GM19025 (cell line): ENCODE results near the gene SYNGR4.
"Not testable (repeated sequence)": the region's sequence is repeated elsewhere in the genome, so short reads cannot be mapped to it uniquely, and the experiment has no call there.

Source experiments
- ATAC-seq: cut with Tn5 transposase; IDR thresholded peaks from one replicate; pipeline ENCODE4 v1.9.1; 2021; ENCODE audit warnings: mild to moderate bottlenecking, low read depth, moderate library complexity; ENCODE audit not compliant: unreplicated experiment

Gene SYNGR4, protein sequence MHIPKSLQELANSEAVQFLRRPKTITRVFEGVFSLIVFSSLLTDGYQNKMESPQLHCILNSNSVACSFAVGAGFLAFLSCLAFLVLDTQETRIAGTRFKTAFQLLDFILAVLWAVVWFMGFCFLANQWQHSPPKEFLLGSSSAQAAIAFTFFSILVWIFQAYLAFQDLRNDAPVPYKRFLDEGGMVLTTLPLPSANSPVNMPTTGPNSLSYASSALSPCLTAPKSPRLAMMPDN

DNA sequence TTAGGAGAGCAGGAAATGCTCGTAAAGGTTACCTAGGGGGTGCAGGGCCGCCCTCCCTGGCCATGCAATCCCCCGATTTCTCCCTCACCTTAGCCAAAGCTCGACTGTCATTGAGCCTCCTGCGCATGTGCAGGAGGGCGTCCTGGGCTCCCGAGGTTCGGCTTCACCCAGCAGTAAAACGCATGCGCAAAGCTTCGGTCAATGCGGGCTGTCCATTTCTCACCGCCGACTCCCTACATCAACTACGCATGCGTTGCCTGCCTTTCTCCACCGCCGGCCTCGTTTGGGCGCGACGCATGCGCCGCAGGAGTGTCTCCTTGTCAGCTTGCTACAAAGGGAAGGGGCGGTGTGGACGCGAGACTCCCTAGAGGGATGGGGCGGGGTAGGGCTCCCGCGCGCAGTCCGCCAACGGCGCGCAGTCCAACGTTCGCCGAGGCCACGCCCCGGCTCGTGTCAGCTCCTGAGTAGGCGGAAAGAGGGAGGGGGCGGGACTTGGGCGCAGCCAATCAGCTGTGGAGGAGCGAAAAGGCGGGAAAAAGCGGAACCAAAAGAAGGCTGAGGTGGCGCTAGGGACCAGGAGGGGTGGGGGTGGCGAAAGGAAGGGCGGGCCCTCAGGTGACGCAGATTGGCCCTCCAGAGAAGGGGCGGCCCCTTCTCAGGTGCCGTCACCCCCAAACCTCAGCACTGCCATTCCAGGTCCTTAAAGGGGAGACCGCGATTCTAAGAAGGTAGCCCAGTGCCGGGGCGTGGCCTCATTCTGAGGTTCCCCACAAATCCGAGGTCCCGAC lies at the start of gene SYNGR4, which contains the start of gene TMEM143:
SYNGR4 (plus strand) TSS at position 558 of the 788 bp plus-strand sequence. CDS start 1,476 bp downstream, outside the sequence.
TMEM143 (minus strand) TSS at position 131 of the 788 bp plus-strand sequence; CDS start at position 111, 20 bp downstream.
- peak; percentile 81 for ATAC-seq

DNA sequence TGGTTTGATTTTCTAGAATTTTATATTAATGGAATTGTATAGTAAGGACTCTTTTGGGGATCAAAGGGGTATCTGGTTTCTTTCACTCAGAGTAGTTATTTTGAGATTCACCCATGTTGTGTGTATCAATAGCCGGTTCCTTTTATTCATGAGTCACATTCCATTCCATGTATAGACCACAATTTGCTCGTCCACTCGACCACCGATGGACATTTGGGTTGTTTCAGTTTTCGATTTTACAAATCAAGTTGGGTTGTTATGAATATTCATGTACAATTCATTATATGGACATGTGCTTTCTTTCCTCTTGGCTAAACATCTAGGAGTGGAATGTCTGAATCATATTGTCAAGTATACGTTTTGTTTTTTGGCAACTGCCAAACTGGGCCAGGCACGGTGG lies 48.5 kb upstream of the SYNGR4 start:
- no peak for ATAC-seq

DNA sequence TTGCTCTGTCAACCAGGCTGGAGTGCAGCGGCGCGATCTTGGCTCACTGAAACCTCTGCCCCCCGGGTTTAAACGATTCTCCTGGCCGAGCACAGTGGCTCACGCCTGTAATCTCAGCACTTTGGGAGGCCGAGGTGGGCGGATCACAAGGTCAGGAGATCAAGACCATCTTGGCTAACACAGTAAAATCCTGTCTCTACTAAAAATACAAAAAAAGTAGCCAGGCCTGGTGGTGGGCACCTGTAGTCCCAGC lies 46.5 kb upstream of the SYNGR4 start:
- ATAC-seq, result not testable (repeated sequence)

DNA sequence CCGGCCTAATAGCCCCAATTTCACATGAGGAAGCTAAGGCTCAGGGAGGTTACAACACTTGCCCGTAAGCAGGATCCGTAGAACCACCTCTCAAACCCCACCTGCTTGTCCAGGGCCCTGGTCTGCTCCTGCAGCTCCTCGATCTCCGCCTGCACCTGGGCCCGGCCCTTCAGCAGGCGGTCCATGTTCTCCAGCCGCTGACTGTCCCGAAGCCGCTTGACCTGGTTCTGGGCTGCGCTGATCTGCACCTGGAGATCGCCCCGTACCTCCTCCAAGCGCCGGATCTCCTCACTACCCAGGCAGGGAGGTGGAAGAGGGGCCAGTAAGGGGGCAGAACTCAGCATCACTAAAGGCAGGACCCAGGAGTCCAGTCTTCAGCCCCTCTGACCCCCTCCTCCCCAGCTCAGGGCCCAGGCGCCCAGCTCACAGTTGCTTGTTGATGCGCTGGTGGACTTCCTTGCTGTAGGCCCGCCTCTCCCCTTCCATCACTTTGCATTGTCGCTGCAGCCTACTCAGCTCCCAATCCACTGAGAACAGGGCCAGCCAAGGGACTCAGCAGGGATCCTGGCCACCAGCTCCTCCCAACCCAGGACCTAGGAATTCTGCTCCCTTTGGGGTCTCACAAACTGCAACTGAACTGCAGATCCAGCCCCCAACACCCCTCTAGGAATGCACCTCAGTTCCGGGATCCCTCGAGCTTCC lies 45.7 kb upstream of the SYNGR4 start:
- ATAC-seq, result no peak

DNA sequence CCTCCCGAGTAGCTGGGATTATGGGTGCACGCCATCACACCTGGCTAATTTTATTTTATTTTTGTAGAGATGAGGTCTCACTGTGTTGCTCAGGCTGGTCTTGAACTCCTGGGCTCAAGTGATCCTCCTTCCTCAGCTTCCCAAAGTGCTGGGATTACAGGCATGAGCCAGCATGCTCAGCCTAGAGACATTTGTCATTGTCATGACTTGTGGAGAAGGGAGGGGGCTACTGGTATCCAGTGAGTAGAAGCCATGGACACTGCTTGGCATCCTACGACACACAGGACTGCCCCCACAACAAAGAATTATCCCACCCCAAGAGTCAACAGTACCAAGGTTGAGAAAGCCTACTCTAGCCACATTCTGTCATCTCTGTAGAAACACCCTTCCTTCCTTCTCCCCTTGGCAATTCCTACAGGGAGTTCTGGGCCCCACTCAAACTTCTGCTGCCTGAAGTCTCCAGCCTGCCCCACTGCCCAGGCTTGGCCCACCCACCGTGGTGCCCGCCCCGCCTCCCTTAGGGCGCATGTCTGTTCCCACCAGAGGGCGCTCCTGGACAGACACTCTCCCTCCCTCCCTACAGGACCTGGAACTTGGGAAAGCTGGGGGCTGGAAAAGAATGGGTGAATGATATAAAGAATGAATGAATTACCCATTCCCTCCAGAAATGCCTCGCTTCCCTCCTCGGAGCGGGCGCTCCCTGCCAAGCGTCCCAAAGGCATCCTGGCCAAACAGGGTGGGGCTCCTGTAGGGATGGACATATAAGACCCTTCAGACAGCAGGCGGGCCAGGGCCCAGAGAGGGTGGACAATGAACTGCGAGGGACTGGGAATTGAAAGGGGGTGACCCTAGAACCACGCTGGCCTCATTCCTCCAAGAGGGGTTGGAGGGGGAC lies 44.3 kb upstream of the SYNGR4 start:
- no peak for ATAC-seq

DNA sequence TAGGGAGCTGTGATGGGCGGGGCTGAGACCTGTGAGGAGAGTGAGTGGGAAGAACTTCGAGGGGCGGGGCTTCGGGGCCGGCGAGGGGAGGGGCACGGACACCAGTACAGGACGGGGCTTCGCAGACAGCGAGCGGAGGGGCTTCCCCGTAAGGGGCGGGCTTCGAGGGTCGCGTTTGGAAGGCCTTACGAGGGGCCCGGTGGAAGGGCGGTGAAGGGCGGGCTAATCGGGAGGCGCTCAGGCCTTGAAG lies 42.9 kb upstream of the SYNGR4 start:
- ATAC-seq, result peak; percentile 47

DNA sequence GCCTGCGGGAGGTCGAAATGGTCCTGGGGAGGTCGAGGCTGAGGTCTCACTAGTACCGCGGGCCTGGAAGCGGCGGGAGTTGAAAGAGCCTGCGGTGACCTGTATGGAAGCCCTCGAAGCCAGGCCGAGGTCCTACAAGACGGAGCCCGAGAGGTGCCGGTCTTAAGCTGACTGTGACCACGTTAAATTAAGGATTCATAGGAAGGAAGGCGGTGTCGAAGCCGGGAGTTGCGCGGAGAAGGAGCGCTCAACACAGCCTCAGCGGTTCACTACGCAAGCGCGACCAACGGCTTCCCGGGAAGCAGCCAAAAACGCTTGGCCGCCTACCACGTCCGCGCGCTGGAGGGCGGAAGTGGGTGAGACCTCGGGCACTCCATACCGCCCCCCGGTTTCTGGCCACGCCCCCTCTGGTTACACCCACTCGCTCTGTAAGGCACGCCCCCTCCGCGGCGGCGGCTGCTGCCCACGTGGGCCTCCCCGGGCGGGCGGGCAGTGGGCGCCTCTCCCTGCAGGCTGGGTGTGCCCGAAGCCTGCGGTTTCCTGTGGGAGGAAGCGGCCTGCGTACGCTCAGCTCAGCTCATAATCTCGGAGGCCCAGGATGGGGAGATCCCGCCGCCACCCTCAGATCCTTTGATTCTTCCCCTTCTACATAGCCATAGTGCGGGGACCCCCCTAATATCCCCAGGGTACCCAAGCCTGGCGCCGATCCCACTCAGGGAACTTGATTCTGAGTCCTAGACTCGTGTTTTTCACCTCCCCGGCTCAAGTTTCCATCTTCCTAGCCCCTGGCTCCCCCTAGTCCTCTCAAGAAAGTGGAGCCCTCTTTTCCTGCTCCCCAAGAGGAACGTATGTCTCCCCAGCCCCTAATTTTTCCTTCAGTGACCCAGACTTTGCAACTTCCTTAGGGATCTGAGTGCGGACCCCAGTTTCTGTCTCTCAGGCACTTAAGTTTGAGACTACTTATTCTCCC lies 42.3 kb upstream of the SYNGR4 start:
- peak; percentile 64 for ATAC-seq

DNA sequence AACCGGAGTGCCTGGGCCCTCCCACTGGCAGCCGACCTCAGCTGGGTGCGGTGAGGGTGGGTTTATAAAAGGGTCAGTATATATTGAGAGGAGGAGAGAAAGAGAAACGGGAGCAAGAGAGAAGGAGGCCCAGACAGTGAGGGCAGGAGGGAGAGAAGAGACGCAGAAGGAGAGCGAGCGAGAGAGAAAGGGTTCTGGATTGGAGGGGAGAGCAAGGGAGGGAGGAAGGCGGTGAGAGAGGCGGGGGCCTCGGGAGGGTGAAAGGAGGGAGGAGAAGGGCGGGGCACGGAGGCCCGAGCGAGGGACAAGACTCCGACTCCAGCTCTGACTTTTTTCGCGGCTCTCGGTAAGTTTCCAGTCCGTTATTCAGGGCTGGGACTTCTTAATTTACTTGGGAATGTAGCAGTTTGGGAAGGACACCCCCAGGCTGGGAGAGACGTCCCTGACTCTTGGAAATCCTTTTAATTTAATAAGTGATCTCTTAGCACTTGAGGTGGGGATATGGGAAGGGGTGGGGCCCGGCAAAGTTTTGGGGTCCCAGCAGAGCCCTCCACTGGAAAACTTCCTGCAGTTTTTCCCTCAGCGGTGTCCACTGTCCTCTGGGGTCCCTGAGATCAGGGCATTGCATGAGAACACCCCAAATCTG lies 38.8 kb upstream of the SYNGR4 start, which contains the start of gene EMP3:
EMP3 (plus strand) TSS at position 288 of the 646 bp plus-strand sequence. CDS start 1,293 bp downstream, outside the sequence.
- ATAC-seq, result no peak

DNA sequence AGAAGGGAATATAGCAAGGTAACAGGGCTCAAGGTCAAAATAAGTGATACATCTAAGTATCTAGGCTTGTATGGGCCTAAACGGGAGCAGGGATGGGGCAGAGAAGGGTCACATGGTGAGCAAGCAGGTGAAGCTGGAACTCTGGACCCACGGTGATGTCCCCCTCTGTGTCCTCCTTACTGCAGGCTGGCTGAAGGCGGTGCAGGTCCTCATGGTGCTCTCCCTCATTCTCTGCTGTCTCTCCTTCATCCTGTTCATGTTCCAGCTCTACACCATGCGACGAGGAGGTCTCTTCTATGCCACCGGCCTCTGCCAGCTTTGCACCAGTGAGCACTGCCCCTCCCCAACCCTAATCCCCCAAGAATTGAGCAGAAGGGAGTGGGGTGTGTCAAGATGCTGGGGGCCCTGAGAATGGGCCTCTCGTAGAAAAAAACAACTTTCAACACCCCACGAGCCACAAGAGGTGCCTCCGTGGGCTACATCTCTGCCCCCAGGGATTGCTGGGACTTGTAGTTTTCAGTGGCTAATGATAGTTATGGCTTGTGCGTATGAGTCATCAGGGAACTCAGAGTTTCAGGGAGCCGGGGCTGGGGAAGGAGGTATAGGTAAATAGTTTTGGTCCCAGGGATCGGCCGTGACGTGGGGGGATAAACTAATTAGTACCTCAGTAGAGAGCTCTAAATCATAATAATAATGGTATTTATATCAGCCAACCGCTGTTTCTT lies 34.8 kb upstream of the SYNGR4 start:
- ATAC-seq, result no peak

DNA sequence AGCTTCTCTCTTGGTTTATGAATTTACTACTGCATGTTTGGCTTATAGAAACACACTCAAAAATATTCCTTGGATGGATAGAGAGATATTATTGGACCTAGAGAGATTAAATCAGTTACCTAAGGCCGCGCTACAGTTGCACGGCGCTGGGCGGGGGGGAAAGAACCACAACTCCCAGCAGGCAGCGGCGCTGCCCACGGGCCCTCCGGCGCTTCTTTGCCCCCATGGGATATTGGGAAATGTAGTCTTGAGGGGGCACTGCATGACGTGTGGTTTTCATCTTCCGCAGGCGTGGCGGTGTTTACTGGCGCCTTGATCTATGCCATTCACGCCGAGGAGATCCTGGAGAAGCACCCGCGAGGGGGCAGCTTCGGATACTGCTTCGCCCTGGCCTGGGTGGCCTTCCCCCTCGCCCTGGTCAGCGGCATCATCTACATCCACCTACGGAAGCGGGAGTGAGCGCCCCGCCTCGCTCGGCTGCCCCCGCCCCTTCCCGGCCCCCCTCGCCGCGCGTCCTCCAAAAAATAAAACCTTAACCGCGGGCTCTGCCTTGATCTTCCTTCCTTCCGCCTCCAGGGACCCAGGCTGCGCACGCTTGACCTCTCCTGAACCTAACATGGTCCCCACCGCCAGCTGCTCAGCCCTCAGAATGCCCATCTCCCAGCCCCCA lies 34.0 kb upstream of the SYNGR4 start:
- ATAC-seq, result no peak

DNA sequence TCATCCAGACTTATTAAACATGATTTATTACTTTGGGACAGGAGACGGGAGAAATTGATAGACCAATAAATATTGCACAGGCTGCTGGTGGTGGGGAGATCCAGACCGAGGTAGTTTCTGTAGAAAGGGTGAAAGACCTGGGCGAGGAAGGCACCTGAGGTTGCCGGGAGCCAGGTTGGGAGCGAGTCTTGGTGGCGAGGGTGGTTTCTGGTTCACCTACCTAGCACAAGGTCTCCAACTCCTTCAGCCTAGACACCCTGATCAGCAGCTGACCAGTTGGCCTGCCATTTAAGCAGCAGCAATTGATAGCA lies 31.9 kb upstream of the SYNGR4 start:
- ATAC-seq, result no peak

DNA sequence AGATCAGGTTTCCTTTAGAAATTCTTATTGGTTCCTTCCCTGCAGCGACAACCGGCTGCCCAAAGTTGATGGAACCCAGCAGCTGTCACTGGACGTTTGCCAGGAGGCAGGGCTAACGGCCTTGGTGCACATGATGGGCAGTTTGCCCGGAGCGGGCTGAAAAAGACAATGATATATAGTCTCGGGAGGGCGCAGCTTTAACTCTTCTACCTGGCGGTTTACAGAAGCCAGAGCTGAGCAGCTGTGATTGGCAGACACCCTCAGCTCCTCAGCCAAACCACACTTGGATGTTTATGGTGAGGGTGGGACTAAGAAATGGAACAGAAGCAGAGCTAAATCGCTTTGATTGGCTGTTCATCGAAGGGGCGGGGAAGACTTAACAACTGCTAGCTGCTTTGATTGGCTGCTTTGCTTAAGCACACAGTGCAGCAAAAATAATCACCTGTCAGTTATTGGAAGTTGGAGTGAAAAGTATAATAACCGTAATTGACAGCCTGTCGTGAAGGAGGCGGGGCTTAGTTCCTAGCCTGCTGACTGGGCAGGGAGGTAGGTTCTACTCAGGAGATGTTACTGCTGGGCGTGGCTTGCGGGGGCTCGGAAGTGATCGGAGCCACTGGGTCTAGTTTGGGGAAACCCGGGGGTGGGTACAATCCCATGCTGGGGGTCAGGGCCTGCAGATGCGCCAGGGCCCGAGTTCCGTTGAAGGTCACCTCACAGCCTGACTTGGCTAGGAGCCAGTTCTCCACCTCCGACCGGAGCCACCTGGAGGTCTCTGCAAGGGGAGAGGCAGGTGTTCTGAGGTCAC lies 31.3 kb upstream of the SYNGR4 start:
- peak; percentile 68 for ATAC-seq

DNA sequence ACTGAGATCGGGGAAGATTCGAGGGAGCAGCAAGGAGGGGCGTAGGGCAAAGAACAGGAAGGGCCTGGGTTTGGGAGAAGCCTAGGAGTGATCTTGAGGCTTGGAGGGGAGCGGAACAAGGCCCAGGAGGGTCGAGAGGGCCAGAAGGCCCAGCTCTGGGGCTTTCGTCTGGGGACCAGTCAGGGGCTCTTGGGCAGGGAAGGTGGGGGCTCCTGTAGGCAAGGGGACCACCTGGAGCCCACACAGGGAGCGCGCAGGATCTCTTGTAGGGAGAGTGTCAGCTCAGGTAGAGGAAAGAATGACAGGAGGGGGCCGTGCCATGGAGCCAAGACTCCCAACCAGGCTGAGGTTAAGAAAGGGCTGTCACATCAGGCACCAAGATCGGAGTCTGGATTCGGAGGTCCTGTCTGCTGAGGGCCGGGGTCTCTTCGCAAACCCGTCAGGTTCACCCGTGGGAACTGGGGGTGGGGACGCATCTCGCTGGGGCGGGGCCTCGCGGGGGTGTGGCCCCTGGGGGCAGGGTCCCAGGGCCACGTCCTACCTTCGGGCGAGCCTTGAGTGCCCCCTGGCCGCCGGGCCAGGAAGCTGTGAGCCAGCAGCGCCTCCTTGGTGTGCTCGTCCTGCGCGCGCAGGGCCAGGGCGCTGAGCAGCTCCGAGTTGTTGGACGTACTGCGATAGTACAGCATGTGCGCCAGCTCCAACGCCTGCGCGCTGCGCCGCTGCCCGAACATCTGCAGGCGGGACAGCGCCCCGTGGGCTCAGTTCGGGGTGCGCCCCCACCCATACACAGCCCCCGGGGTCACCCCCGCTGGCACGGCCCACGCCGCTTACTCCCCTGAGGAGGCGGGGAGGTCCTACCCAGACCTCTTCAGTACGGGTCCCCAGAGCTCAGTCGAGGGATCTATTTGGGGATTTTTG lies 30.4 kb upstream of the SYNGR4 start:
- peak; percentile 43 for ATAC-seq

DNA sequence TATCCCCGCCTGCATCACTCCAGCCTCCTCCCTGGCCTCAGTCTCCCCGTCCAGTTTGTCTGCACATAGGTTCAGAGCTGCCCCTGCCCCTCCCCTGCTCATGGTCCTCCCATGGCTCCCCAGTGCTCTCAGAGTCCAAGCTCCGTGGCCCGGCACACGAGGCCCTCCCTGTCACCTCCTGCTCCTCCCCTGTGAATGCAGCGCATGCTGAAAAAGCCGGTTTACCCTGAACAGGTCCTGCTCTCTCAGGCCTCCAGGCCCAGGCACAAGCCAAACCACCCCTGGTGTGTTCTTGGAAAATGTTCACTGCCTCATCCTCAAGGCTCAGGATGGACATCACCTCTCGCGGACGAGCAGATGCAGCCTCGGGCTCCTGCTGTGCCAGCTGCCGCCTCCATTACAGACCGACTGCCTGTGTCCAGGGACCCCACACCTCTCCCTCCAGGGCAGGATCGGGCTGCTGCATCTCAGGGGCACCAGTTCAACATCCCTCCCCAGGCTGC lies 25.9 kb upstream of the SYNGR4 start:
- ATAC-seq, result no peak

DNA sequence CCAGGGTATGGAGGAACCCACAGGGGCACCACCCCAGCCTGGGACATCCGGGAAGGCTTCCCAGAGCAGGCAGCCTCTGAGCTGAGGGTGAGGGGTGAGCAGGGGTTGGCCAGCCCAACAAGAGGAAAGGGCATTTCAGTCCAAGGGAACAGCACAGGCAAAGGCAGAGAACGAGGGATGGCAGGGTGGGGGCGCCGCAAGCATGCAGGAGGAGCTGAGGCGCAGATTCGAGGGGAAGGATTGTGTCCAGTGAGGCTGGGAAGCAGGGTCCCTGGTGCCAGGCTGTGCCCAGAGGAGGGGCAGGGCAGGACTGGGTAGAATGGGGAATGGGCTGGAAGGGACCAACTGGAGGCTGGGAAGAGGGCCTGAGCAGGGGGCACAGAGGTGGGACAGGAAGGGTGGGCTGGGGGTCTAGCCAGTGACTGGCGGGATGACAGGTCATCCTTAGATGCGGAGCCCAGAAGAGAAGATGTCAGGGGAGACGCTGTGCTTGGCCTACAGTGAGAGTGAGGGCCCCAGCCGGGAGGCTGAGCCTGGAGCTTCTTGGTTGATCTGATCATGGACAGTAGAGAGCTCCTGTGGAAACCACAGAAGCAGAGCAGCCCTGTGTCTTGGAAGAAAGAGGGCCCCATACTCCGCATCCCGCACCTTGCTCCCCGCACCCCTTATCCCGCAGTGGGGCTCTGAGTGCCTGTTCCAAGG lies 25.2 kb upstream of the SYNGR4 start:
- ATAC-seq, result no peak
